ENCODE data around the gene DHRS1. TPM values are rescaled to one million over a fixed set of nuclear protein-coding genes. Genes with fewer than 3 reads are reported as not detected.

The DHRS1 gene
- total RNA-seq, 1 experiment from 2014 or later: 8.9 TPM

DNA sequence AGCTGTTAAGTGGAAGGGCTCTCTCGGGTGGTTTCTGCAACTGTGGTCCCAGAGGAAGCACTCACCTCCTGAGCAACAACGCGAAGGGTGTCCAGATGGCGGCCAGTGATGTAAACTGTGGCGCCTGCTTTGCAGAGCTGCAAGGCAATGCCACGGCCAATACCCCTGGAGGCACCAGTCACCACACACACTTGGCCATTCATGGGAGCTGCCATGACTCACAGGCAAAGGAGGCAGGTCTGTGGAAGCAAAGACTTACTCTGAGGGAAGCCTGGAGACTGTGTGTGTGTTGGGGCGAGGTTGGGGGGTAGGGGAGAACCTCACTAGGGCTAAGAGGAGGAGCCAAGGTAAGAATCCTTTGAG, 707 bp downstream of the DHRS1 start:
- Histone ChIP-seq H3K4me1 (ENCODE audit: control insufficient read depth, insufficient read depth, low read length) (peaks cover 7% of the 10 kb centered on the region; the same call in 1 of the 2 replicates), H3K9me3 (ENCODE audit: control insufficient read depth, insufficient read depth, low read depth, low read length) (no peaks in the 10 kb centered on the region), H3K4me3 (ENCODE audit: low read depth in 2 of 2, low read length in 2 of 2) (peak overlapping the region; percentile 89 to 92), H3K27ac (ENCODE audit: low read length) (peak overlapping the region; percentile 68), H3K36me3 (ENCODE audit: control insufficient read depth, insufficient read depth, low read length) (peaks cover 9% of the 10 kb centered on the region; the same call in 1 of the 2 replicates), H3K27me3 (ENCODE audit: control insufficient read depth, insufficient read depth, low read length) (no peaks in the 10 kb centered on the region)
- TF ChIP-seq REST (IDR thresholded peaks at IDR 0.05; ENCODE audit: insufficient read depth in 1 of 2, low read depth in 2 of 2, low read length in 1 of 2) (no peak), SIN3A (IDR thresholded peaks at IDR 0.05; ENCODE audit: borderline replicate concordance, insufficient read depth, low read depth, low read length) (no peak), POLR2AphosphoS5 (IDR thresholded peaks at IDR 0.05; ENCODE audit: low read depth, low read length) (no peak), TCF7L2 (IDR thresholded peaks at IDR 0.05; ENCODE audit: low read depth, low read length) (no peak)
- TF ChIP-seq, protein P1, sequence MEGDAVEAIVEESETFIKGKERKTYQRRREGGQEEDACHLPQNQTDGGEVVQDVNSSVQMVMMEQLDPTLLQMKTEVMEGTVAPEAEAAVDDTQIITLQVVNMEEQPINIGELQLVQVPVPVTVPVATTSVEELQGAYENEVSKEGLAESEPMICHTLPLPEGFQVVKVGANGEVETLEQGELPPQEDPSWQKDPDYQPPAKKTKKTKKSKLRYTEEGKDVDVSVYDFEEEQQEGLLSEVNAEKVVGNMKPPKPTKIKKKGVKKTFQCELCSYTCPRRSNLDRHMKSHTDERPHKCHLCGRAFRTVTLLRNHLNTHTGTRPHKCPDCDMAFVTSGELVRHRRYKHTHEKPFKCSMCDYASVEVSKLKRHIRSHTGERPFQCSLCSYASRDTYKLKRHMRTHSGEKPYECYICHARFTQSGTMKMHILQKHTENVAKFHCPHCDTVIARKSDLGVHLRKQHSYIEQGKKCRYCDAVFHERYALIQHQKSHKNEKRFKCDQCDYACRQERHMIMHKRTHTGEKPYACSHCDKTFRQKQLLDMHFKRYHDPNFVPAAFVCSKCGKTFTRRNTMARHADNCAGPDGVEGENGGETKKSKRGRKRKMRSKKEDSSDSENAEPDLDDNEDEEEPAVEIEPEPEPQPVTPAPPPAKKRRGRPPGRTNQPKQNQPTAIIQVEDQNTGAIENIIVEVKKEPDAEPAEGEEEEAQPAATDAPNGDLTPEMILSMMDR (IDR thresholded peaks at IDR 0.05): no peak
- ChIA-PET CTCF (interaction anchor here (0.5 to 1.6 kb wide), 3 partner anchors 43 to 83 kb away, joined by 3 to 6 read pairs (median 3); partner anchors contain the start of genes MDP1 and TINF2), POLR2A (no interaction called here)
- in situ Hi-C loops (cut with HindIII; ENCODE audit: low pct_unique_long_range_greater_than_20kb, low sequenced_read_pairs) (no loop called here), intact Hi-C loops (cut with micrococcal nuclease; ENCODE audit: unreplicated experiment) (no loop called here)
- peak; percentile 50 for ATAC-seq
- no peak for DNase-seq (ENCODE audit: low read depth, low spot score)
- BruUV-seq (replicated peaks): no TSS peak

GRCh38 chr14:24297190-24297964, 2.2 kb downstream of the DHRS1 start:
- POLR2A ChIA-PET: interaction anchor here (1.1 kb wide), 1 partner anchor 55 kb away, joined by 6 read pairs; the partner anchor contains the start of gene TINF2

More at GRCh38 chr14:24297190-24297964, 2.2 kb downstream of the DHRS1 start:
- H3K4me1 ChIP-seq (ENCODE audit: control insufficient read depth, insufficient read depth, low read length): peaks cover 7% of the 10 kb centered on the region; the same call in 1 of the 2 replicates
- H3K27ac ChIP-seq (ENCODE audit: low read length): no peak overlapping the region
- DNase-seq (ENCODE audit: low read depth, low spot score) (no peak), ATAC-seq (peak; percentile 40; the same call in 1 of the 2 replicates)
- H3K27me3 ChIP-seq (ENCODE audit: control insufficient read depth, insufficient read depth, low read length): no peaks in the 10 kb centered on the region
- intact Hi-C loops (cut with micrococcal nuclease; ENCODE audit: unreplicated experiment) (loop anchor here (1.0 kb wide), 1 partner anchor 54 kb away; no protein-coding TSS in a partner anchor), in situ Hi-C loops (cut with HindIII; ENCODE audit: low pct_unique_long_range_greater_than_20kb, low sequenced_read_pairs) (no loop called here)
- H3K9me3 ChIP-seq (ENCODE audit: control insufficient read depth, insufficient read depth, low read depth, low read length): no peaks in the 10 kb centered on the region
- peaks cover 7% of the 10 kb centered on the region; the same call in 1 of the 2 replicates for H3K36me3 ChIP-seq (ENCODE audit: control insufficient read depth, insufficient read depth, low read length)
- CTCF ChIA-PET: interaction anchor here (0.5 to 1.9 kb wide), 4 partner anchors 31 to 1344 kb away, joined by 3 to 8 read pairs (median 4); partner anchors contain the start of gene TINF2
- no peak overlapping the region for H3K4me3 ChIP-seq (ENCODE audit: low read depth in 2 of 2, low read length in 2 of 2)
- BruUV-seq (replicated peaks): no TSS peak
- TF ChIP-seq, protein P1 (IDR thresholded peaks at IDR 0.05): peak; percentile 53
- TF ChIP-seq POLR2AphosphoS5 (IDR thresholded peaks at IDR 0.05; ENCODE audit: low read depth, low read length): no peak

All from Panc1 (cell line).